Measurements from ENCODE around the gene LIPT2. TPM values are rescaled to one million over a fixed set of nuclear protein-coding genes. Genes with fewer than 3 reads are reported as not detected.
A peak's percentile ranks its signal among the peaks of the same experiment; 100 is the strongest.

LIPT2 gene
- total RNA-seq, 2 experiments from 2014 or later: 0.82 to 2.5 TPM

- Mint-ChIP-seq H3K9me3 (ENCODE audit: low read depth) (no peaks in the 10 kb centered on the region), H3K36me3 (no peaks in the 10 kb centered on the region), H3K4me1 (peaks cover 11% of the 10 kb centered on the region), H3K27me3 (peaks cover 38% of the 10 kb centered on the region), H3K4me3 (no peak within 1 kb of the TSS), H3K27ac (no peak within 1 kb of the TSS)
- no peak for ATAC-seq
- CTCF ChIA-PET: no interaction called here
- DNase-seq: no peak
Measured at GRCh38 chr11:74466916-74467885, 26.3 kb downstream of the LIPT2 start, which contains the start of gene KCNE3. TSS of gene KCNE3 (minus strand) at chr11:74467549. CDS start at chr11:74457563, 9,986 bp downstream.

- H3K4me3 Mint-ChIP-seq: no peak overlapping the region
- H3K36me3 Mint-ChIP-seq: no peaks in the 10 kb centered on the region
- H3K9me3 Mint-ChIP-seq (ENCODE audit: low read depth): no peaks in the 10 kb centered on the region
- CTCF ChIA-PET: no interaction called here
- DNase-seq (no peak), ATAC-seq (no peak)
- no peak overlapping the region for H3K27ac Mint-ChIP-seq
- peaks cover 35% of the 10 kb centered on the region for H3K27me3 Mint-ChIP-seq
- peaks cover 5% of the 10 kb centered on the region for H3K4me1 Mint-ChIP-seq
Measured at GRCh38 chr11:74465291-74465708, 28.2 kb downstream of the LIPT2 start.

- Mint-ChIP-seq H3K4me3 (no peak overlapping the region), H3K27me3 (peaks cover 35% of the 10 kb centered on the region), H3K36me3 (no peaks in the 10 kb centered on the region), H3K4me1 (peaks cover 5% of the 10 kb centered on the region), H3K27ac (no peak overlapping the region), H3K9me3 (ENCODE audit: low read depth) (no peaks in the 10 kb centered on the region)
- CTCF ChIA-PET: interaction anchor here (1.8 kb wide), 1 partner anchor 16 kb away, joined by 5 read pairs; no protein-coding TSS in a partner anchor
- no peak for DNase-seq
- ATAC-seq: no peak
Measured at GRCh38 chr11:74464746-74465145, 28.8 kb downstream of the LIPT2 start.

DNA sequence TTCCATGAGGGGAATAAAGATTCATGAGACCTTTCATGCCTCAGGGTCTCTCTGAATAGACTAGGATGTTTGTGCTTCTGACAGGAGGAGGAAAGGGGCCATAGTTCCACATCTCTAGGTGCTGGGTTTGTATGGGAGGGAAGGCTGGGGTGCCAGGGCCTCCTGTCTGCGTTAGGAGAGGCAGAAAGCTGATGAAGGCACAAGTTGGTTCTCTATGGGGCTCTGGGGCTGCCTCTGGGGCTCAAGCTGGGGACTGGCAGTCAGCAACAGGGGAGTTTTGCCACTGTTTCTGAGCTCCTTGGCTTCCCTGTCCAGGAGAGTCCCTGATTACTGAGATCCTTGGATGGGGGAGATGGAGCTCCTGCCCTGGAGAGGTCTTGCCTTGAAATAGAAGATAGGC lies 30.3 kb downstream of the LIPT2 start:
- Mint-ChIP-seq H3K4me3 (no peak overlapping the region), H3K36me3 (no peaks in the 10 kb centered on the region), H3K9me3 (ENCODE audit: low read depth) (no peaks in the 10 kb centered on the region), H3K27me3 (peaks cover 28% of the 10 kb centered on the region), H3K27ac (no peak overlapping the region), H3K4me1 (peaks cover 5% of the 10 kb centered on the region)
- ATAC-seq (no peak), DNase-seq (no peak)
- CTCF ChIA-PET: interaction anchor here (0.7 to 1.8 kb wide), 3 partner anchors 10 to 14 kb away, joined by 3 to 5 read pairs (median 4); no protein-coding TSS in a partner anchor

- CTCF ChIA-PET: interaction anchor here (0.7 kb wide), 1 partner anchor 9 kb away, joined by 3 read pairs; no protein-coding TSS in a partner anchor
- DNase-seq (no peak), ATAC-seq (no peak)
- no peak overlapping the region for H3K27ac Mint-ChIP-seq
- no peak overlapping the region for H3K4me3 Mint-ChIP-seq
- no peaks in the 10 kb centered on the region for H3K36me3 Mint-ChIP-seq
- H3K27me3 Mint-ChIP-seq: peaks cover 23% of the 10 kb centered on the region
- H3K9me3 Mint-ChIP-seq (ENCODE audit: low read depth): no peaks in the 10 kb centered on the region
- H3K4me1 Mint-ChIP-seq: peaks cover under 1% of the 10 kb centered on the region
Measured at GRCh38 chr11:74462631-74463030, 30.9 kb downstream of the LIPT2 start.

GRCh38 chr11:74462009-74462408 lies 31.5 kb downstream of the LIPT2 start:
- CTCF ChIA-PET: no interaction called here
- no peak for DNase-seq
- Mint-ChIP-seq H3K27me3 (peaks cover 21% of the 10 kb centered on the region), H3K4me3 (no peak overlapping the region), H3K9me3 (ENCODE audit: low read depth) (no peaks in the 10 kb centered on the region), H3K36me3 (no peaks in the 10 kb centered on the region), H3K4me1 (no peaks in the 10 kb centered on the region), H3K27ac (no peak overlapping the region)
- no peak for ATAC-seq

DNA sequence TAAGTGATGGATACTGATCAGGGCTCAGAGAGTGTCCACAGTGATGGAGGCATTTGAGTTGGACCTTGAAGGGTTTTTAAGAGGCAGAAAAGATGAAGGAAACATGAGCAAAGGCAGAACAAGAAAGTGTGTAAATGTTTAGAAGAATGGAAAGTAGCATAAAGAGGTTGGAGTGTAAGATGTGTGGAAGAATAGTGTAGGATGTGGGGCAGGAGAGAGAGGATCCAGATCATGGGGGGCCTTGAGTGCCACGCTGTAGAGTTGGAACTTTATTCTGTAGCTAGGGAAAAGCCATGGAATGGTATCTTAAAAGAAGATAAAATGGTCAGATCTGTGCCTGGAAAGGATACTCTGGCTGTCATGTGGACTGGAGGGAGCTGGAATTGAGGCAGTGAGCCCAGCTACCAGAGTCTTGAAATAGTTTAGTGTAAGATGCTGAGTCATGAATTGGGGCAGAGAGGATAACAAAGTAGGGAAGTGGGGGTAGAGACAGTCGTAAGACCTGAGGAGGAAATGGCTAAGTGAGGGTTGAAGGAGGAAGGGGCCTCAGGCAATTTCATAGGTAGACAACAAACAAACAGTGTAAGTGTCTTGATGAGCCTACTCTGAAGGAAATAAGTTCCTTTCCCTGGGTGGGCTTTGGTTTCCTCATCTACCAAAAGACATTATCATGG lies 32.9 kb downstream of the LIPT2 start:
- DNase-seq (no peak), ATAC-seq (no peak)
- Mint-ChIP-seq H3K9me3 (ENCODE audit: low read depth) (no peaks in the 10 kb centered on the region), H3K27ac (no peak overlapping the region), H3K4me3 (no peak overlapping the region), H3K27me3 (peaks cover 8% of the 10 kb centered on the region), H3K4me1 (no peaks in the 10 kb centered on the region), H3K36me3 (no peaks in the 10 kb centered on the region)
- CTCF ChIA-PET: interaction anchor here (0.7 to 1.1 kb wide), 2 partner anchors 11 to 139 kb away, joined by 3 read pairs; no protein-coding TSS in a partner anchor

DNA sequence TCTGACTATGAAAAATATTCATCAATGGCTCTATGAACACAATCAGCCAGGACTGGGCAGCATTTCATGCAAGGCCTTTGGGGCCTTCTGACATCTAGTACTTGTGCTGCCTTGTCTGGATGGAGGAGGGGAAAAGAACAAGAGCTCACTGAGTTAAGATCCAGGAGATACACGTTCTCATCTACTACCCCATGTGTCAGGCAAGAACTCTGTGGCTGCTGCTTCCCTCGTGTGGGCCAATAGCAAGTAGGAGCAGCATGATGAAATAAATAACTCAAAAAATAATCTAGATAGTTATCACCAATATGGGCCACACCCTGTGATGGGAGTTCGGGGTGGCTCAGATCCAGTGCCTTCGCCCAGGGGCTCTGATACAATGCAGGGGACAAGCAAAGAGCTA lies 33.5 kb downstream of the LIPT2 start:
- Mint-ChIP-seq H3K9me3 (ENCODE audit: low read depth) (no peaks in the 10 kb centered on the region), H3K4me1 (no peaks in the 10 kb centered on the region), H3K27me3 (peaks cover 8% of the 10 kb centered on the region), H3K4me3 (no peak overlapping the region), H3K27ac (no peak overlapping the region), H3K36me3 (no peaks in the 10 kb centered on the region)
- DNase-seq (no peak), ATAC-seq (no peak)
- CTCF ChIA-PET: interaction anchor here (0.7 to 1.1 kb wide), 2 partner anchors 11 to 138 kb away, joined by 3 read pairs; no protein-coding TSS in a partner anchor

DNA sequence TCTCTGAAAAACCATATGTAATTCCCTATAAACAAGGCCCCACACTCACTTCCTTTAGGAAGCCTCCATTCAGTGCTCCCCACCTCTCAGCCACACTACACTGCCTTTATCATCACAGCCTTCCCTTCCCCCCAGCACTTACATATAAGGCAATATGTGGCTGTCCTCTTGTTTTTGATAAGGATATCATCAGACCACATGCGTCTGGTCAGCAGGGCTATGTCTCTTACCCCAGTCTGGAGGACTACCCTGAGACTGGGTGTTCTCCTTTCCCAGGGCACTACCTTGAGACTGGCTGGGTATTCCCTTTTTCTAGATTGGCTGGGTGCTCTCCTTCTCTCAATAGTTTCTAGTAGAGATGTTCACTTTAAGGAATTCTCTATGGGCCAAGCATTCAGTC lies 33.9 kb downstream of the LIPT2 start:
- no peaks in the 10 kb centered on the region for H3K9me3 Mint-ChIP-seq (ENCODE audit: low read depth)
- DNase-seq (no peak), ATAC-seq (no peak)
- H3K27me3 Mint-ChIP-seq: peaks cover 4% of the 10 kb centered on the region
- H3K27ac Mint-ChIP-seq: no peak overlapping the region
- CTCF ChIA-PET: no interaction called here
- no peaks in the 10 kb centered on the region for H3K4me1 Mint-ChIP-seq
- no peak overlapping the region for H3K4me3 Mint-ChIP-seq
- no peaks in the 10 kb centered on the region for H3K36me3 Mint-ChIP-seq

- Mint-ChIP-seq H3K4me3 (no peak overlapping the region), H3K27ac (no peak overlapping the region), H3K9me3 (ENCODE audit: low read depth) (no peaks in the 10 kb centered on the region), H3K27me3 (peaks cover 6% of the 10 kb centered on the region), H3K4me1 (peaks cover 3% of the 10 kb centered on the region), H3K36me3 (no peaks in the 10 kb centered on the region)
- CTCF ChIA-PET: no interaction called here
- DNase-seq: no peak
- ATAC-seq: no peak
Measured at GRCh38 chr11:74457356-74457755, 36.2 kb downstream of the LIPT2 start.

DNA sequence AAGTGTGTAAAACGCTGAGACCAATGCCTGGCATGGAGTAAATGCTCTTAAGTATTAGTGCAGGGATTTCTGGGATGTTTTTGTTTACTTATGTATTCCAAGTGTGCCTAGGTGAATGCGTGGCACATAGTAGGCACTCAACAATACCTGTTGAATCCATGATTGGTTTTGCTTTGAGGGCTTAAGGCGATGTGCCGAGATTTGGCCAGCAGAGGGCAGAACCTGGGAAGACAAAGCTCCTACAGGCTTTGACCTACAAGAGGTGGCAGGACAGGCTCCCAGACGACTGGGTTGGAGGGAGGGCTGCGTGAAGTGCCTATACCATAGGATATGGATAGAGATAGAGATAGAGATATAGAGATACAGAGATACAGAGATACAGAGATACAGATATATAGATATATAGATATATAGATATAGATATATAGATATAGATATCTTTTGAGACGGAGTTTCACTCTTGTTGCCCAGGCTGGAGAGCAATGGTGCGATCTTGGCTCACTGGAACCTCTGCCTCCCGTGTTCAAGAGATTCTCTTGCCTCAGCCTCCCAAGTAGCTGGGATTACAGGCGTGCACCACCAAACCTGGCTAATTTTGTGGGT lies 40.0 kb downstream of the LIPT2 start:
- Mint-ChIP-seq H3K4me3 (no peak overlapping the region), H3K36me3 (no peaks in the 10 kb centered on the region), H3K9me3 (ENCODE audit: low read depth) (no peaks in the 10 kb centered on the region), H3K4me1 (peaks cover 6% of the 10 kb centered on the region), H3K27ac (no peak overlapping the region), H3K27me3 (peaks cover 13% of the 10 kb centered on the region)
- CTCF ChIA-PET: interaction anchor here (0.6 to 6.3 kb wide), 30 partner anchors 9 to 793 kb away, joined by 3 to 75 read pairs (median 4); no protein-coding TSS in a partner anchor
- DNase-seq: peak; percentile 76
- ATAC-seq: peak; percentile 58

- Mint-ChIP-seq H3K36me3 (no peaks in the 10 kb centered on the region), H3K9me3 (ENCODE audit: low read depth) (no peaks in the 10 kb centered on the region)
- no peak for ATAC-seq
Measured at GRCh38 chr11:74452366-74452765, 41.2 kb downstream of the LIPT2 start.

DNA sequence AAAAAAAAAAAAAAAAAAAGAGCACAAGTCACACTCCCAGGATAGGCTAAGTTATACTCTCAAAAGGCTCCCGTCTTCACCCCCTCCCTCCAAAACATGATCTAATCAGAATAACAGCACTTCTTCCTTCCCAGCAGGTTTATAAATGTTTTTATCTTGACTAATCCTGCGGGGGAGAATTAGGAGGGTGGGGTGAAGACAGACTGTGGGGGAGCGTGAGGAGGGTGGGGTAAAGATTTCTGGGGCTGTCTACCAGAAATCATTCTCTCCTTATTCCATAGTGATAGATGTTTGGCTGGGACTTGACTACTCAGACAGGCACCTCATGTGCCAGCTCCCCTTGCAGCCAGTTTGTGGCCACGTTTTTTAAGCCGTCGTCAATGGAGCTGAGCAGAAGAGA lies 43.2 kb downstream of the LIPT2 start:
- Mint-ChIP-seq H3K4me1 (peaks cover 6% of the 10 kb centered on the region), H3K36me3 (no peaks in the 10 kb centered on the region), H3K9me3 (ENCODE audit: low read depth) (no peaks in the 10 kb centered on the region), H3K27ac (no peak overlapping the region), H3K4me3 (no peak overlapping the region), H3K27me3 (peaks cover 21% of the 10 kb centered on the region)
- CTCF ChIA-PET: interaction anchor here (0.7 to 6.3 kb wide), 23 partner anchors 14 to 1035 kb away, joined by 3 to 75 read pairs (median 5); partner anchors contain the start of genes C2CD3, LIPT2, PGM2L1 and PPME1
- DNase-seq (no peak), ATAC-seq (no peak)

More at GRCh38 chr11:74452366-74452765, 41.2 kb downstream of the LIPT2 start:
- CTCF ChIA-PET: interaction anchor here (0.9 to 6.3 kb wide), 17 partner anchors 13 to 290 kb away, joined by 3 to 75 read pairs (median 4); partner anchors contain the start of gene LIPT2
- no peak overlapping the region for H3K4me3 Mint-ChIP-seq
- no peak overlapping the region for H3K27ac Mint-ChIP-seq
- DNase-seq: no peak
- H3K4me1 Mint-ChIP-seq: peaks cover 6% of the 10 kb centered on the region
- peaks cover 13% of the 10 kb centered on the region for H3K27me3 Mint-ChIP-seq
